Posterior vena cava (tissue), 2 donors: Measurements from ENCODE around the gene EIF2B2. TPM values are rescaled to one million over a fixed set of nuclear protein-coding genes. Genes with fewer than 3 reads are reported as not detected.

Experiments used
- DNase-seq: peaks from one replicate; pipeline ENCODE4 v3.0.0-alpha.2; 2020; ENCODE audit warnings: low spot score
- intact Hi-C, 2 donors: fragments of 100-400 bp; cut with DNase I; formaldehyde crosslinking; loops; one replicate each; pipeline versions ENCODE4 v1.14.1 to v1.14.2; 2022 to 2023
- total RNA-seq, 2 donors: library from RNA; stranded (reverse); fragmentation: NEBNext Ultra II Directional; extraction: Animal tissue kit (Norgen Biotek cat#: 25700); gene quantifications; one replicate each; pipeline ENCODE4 v1.2.1, GENCODE V29; 2021
- donor health status: DM: yes; HTN: yes; CAD: no.
- donor health status: DM: yes; HTN: yes; CAD: no.

The EIF2B2 gene
- total RNA-seq, 2 donors from 2014 or later, result 22.3 to 29.5 TPM

DNA sequence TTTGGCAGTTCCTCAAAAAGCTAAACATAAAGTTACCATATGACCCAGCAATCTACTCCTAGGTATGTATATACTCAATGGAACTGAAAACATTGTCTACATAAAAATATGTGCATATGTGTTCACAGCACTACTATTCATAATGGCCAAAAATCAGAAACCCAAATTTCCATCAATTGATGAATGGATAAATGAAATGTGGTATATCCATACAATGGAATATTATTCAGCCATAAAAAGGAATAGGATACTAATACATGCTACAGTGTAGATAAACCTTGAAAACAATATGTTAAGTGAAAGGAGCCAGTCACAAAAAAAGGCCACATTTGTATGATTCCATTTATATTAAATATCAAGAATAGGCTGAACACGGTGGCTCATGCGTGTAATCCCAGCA is 57.7 kb downstream of the EIF2B2 start:
- DNase-seq, result no peak
- intact Hi-C loops, result no loop called here

Other genes with a start within 250 kb of the EIF2B2 start
- 10 to 100 TPM; 46.8 to 52.4 TPM for gene YLPM1, start 239.6 kb upstream of the EIF2B2 start, total RNA-seq
- gene PROX2, start 126.8 kb upstream of the EIF2B2 start, total RNA-seq, result not detected
- gene DLST, start 121.0 kb upstream of the EIF2B2 start, total RNA-seq, result 10 to 100 TPM; 70.4 to 85.0 TPM
- gene RPS6KL1, start 79.7 kb upstream of the EIF2B2 start, total RNA-seq, result 10 to 100 TPM in 1 of 2 donors, 1 to 10 TPM in 1; 9.6 to 17.0 TPM
- gene PGF, start 47.3 kb upstream of the EIF2B2 start, total RNA-seq, result 10 to 100 TPM in 1 of 2 donors, 1 to 10 TPM in 1; 7.7 to 11.2 TPM
- gene MLH3, start 48.5 kb downstream of the EIF2B2 start, total RNA-seq, result 10 to 100 TPM; 27.2 to 28.2 TPM
- 10 to 100 TPM in 1 of 2 donors, 1 to 10 TPM in 1; 8.2 to 11.5 TPM for gene ACYP1, start 61.1 kb downstream of the EIF2B2 start, total RNA-seq
- 1 to 10 TPM in 1 of 2 donors, under 1 TPM in 1; 0.46 to 2.3 TPM for gene ZC2HC1C, start 66.7 kb downstream of the EIF2B2 start, total RNA-seq
- gene NEK9, start 124.1 kb downstream of the EIF2B2 start, total RNA-seq, result 10 to 100 TPM; 68.7 to 86.2 TPM
- 100 to 1,000 TPM; 259 to 311 TPM for gene TMED10, start 173.7 kb downstream of the EIF2B2 start, total RNA-seq